Kidney (tissue), 14 donors: ENCODE results near the gene RNF214. TPM values are rescaled to one million over a fixed set of nuclear protein-coding genes. Genes with fewer than 3 reads are reported as not detected.
A peak's percentile ranks its signal among the peaks of the same experiment; 100 is the strongest.

Experiments
- DNase-seq, 5 donors: peaks; one replicate each; pipeline ENCODE4 v3.0.0-alpha.2; 2013 to 2020
- FAIRE-seq: peaks from 2 replicates; lab custom pipeline; 2012; peaks lifted over from hg19 to GRCh38; lab: Jason Lieb, UNC
- H3K27ac ChIP-seq, 2 donors: one replicate each; pipeline ENCODE4 v1.7.0; 2013; ENCODE audit warnings: low read depth in 2 of 2, low read length in 2 of 2, inconsistent platforms in 1 of 2
- H3K27me3 ChIP-seq: one replicate; pipeline ENCODE4 v1.7.1; 2013; ENCODE audit warnings: low read length, inconsistent platforms; ENCODE audit not compliant: control insufficient read depth, insufficient read depth
- H3K36me3 ChIP-seq, 3 donors: one replicate each; pipeline versions ENCODE4 v1.7.0 to v1.7.1; 2013; ENCODE audit warnings: low read length in 3 of 3, control low read depth in 1 of 3, inconsistent platforms in 1 of 3; ENCODE audit not compliant: insufficient read depth in 3 of 3, control insufficient read depth in 2 of 3
- H3K4me1 ChIP-seq, 3 donors: one replicate each; pipeline versions ENCODE4 v1.7.0 to v1.7.1; 2013; ENCODE audit warnings: low read length in 3 of 3, inconsistent platforms in 1 of 3, low read depth in 1 of 3; ENCODE audit not compliant: control insufficient read depth in 2 of 3, insufficient read depth in 2 of 3
- H3K4me3 ChIP-seq, 3 donors: one replicate each; pipeline versions ENCODE4 v1.7.0 to v1.8.1; 2013; ENCODE audit warnings: low read length in 3 of 3, control low read depth in 1 of 3, inconsistent platforms in 1 of 3
- H3K9ac ChIP-seq, 3 donors: one replicate each; pipeline versions ENCODE4 v1.7.0 to v1.7.1; 2013; ENCODE audit warnings: low read length in 3 of 3, control low read depth in 1 of 3, inconsistent platforms in 1 of 3
- H3K9me3 ChIP-seq, 3 donors: one replicate each; pipeline versions ENCODE4 v1.7.0 to v1.7.1; 2013; ENCODE audit warnings: low read length in 3 of 3, control low read depth in 1 of 3, inconsistent platforms in 1 of 3; ENCODE audit not compliant: control insufficient read depth in 2 of 3, insufficient read depth in 1 of 3
- CTCF ChIP-seq: IDR thresholded peaks from 3 replicates; pipeline ENCODE4 v1.5.1; 2012; ENCODE audit warnings: mild to moderate bottlenecking, moderate library complexity, borderline replicate concordance; ENCODE audit not compliant: insufficient read depth; ENCODE audit errors: extremely low read depth
- intact Hi-C: fragments of 100-400 bp; cut with DNase I; formaldehyde crosslinking; loops from one replicate; pipeline ENCODE4 v1.11.1; 2022
- polyA plus RNA-seq: library from polyadenylated mRNA; stranded (reverse); fragments of 350-450 nt; fragmentation: Illumina TruSeq; extraction: RNeasy Lipid Tissue Mini Kit (QIAGEN cat#74804); gene quantifications from one replicate; pipeline ENCODE4 v1.2.3, GENCODE V29; 2014; ENCODE audit warnings: low read depth, low replicate concordance; ENCODE audit not compliant: insufficient read depth
- total RNA-seq: library from RNA; stranded (reverse); fragmentation: NEBNext Ultra II Directional; extraction: Animal tissue kit (Norgen Biotek cat#: 25700); gene quantifications from one replicate; pipeline ENCODE4 v1.2.1, GENCODE V29; 2021
- donor health status: control.
- donor health status: control.
- donor health status: control.
- donor health status: control.
- donor health status: control.
- donor health status: DM: yes; HTN: yes; CAD: no.
- donor health status: Normal renal cell carcinoma (clear cell type).

RNF214 gene
- total and polyA plus RNA-seq, 2 donors from 2014 or later = 8.5 to 24.7 TPM

GRCh38 chr11:117230999-117231841 is 1.3 kb upstream of the RNF214 start:
- Histone ChIP-seq H3K9me3 (no peaks in the 10 kb centered on the region), H3K27ac (no peak overlapping the region), H3K36me3 (peaks cover 2 to 16% (median 14%) of the 10 kb centered on the region in 3 donors), H3K9ac (peak overlapping the region; percentile 50 to 89 (median 61)), H3K4me1 (peaks cover 0 to 19% (median 12%) of the 10 kb centered on the region in 3 donors), H3K4me3 (peak overlapping the region; percentile 81 to 98 (median 97)), H3K27me3 (no peaks in the 10 kb centered on the region)
- DNase-seq (no peak), FAIRE-seq (no peak)
- intact Hi-C loops = no loop called here
- TF ChIP-seq CTCF = no peak

GRCh38 chr11:117231842-117232091 is 704 bp upstream of the RNF214 start, which contains the start of gene PCSK7:
Gene PCSK7, minus strand, starts transcription at chr11:117232073. Its CDS starts 2,229 bp downstream, at chr11:117229844.
- peak within 1 kb of the TSS; percentile 91 to 92 for H3K27ac ChIP-seq
- H3K9ac ChIP-seq = peak within 1 kb of the TSS; percentile 84 to 94 (median 93)
- peak within 1 kb of the TSS; percentile 91 to 98 (median 97) for H3K4me3 ChIP-seq
- H3K4me1 ChIP-seq = peaks cover 0 to 19% (median 12%) of the 10 kb centered on the region in 3 donors
- H3K36me3 ChIP-seq = peaks cover 2 to 14% (median 14%) of the 10 kb centered on the region in 3 donors
- H3K27me3 ChIP-seq = no peaks in the 10 kb centered on the region
- peak in 2 of 5 donors; percentile 83 to 92 for DNase-seq
- H3K9me3 ChIP-seq = no peaks in the 10 kb centered on the region
- intact Hi-C loops = no loop called here
- TF ChIP-seq CTCF = no peak
- no peak for FAIRE-seq

GRCh38 chr11:117232911-117233409 is 489 bp downstream of the RNF214 start:
- TF ChIP-seq CTCF = no peak
- Histone ChIP-seq H3K4me3 (peak overlapping the region; percentile 70 to 88 (median 76)), H3K36me3 (peaks cover 2 to 11% (median 8%) of the 10 kb centered on the region in 3 donors), H3K27me3 (no peaks in the 10 kb centered on the region), H3K9ac (peak overlapping the region; percentile 68 to 81 (median 79)), H3K27ac (peak overlapping the region in 1 of 2 donors; percentile 32), H3K4me1 (peaks cover 0 to 19% (median 12%) of the 10 kb centered on the region in 3 donors), H3K9me3 (no peaks in the 10 kb centered on the region)
- intact Hi-C loops = no loop called here
- FAIRE-seq (no peak), DNase-seq (peak in 3 of 5 donors; percentile 36 to 86 (median 44))
